HepG2 (cell line): ENCODE data around the gene EMP2. TPM values are rescaled to one million over a fixed set of nuclear protein-coding genes. Genes with fewer than 3 reads are reported as not detected.

Experiments used
- ATAC-seq: fragments of 200-7000 bp; cut with Tn5 transposase; 3 replicates; pipeline ENCODE4 v1.9.1; 2020; ENCODE audit warnings: mild to moderate bottlenecking, moderate library complexity
- BruUV-seq: library from RNA; stranded (reverse); fragments of 400-500 nt; replicated peaks from 2 replicates; lab custom pipeline; 2021; lab: Mats Ljungman, UMichigan
- CTCF ChIA-PET: fragments of 300-600 bp; formaldehyde crosslinking; extraction: SDS; loops from one replicate; lab custom pipeline; 2021; ENCODE audit warnings: low total read pairs, inconsistent platforms, low intra/inter-chr PET ratio; lab: Yijun Ruan, JAX
- POLR2A ChIA-PET: fragments of 350-600 bp; sonication (Branson Sonifier 250); formaldehyde crosslinking; loops from one replicate; lab custom pipeline; 2020; ENCODE audit warnings: antibody characterized with exemption, inconsistent platforms; lab: Yijun Ruan, JAX
- DNase-seq: peaks from one replicate; pipeline ENCODE4 v3.0.0-alpha.2; 2015; ENCODE audit warnings: low spot score
- FAIRE-seq: peaks from 3 replicates; lab custom pipeline; 2011; peaks lifted over from hg19 to GRCh38; lab: Jason Lieb, UNC
- H2AFZ ChIP-seq: one replicate; pipeline ENCODE4 v1.6.1; 2011; ENCODE audit warnings: low read length, inconsistent platforms
- H3K27ac ChIP-seq: fragments of 300-600 bp; 3 replicates; pipeline ENCODE4 v1.8.0; 2011; ENCODE audit warnings: mixed run types, mild to moderate bottlenecking, mixed read lengths, low read length, inconsistent platforms; ENCODE audit not compliant: insufficient read depth; ENCODE audit errors: extremely low read length
- H3K27me3 ChIP-seq, 2 experiments: fragments of 200-600 bp in 1 of 2; 2 replicates in 1 of 2; 3 replicates in 1 of 2; pipeline versions ENCODE4 v1.6.0 to v1.8.0; 2011; ENCODE audit warnings: low read length in 2 of 2, mild to moderate bottlenecking in 2 of 2, moderate library complexity in 2 of 2, inconsistent platforms in 1 of 2; ENCODE audit not compliant: insufficient read depth in 2 of 2, control insufficient read depth in 1 of 2
- H3K36me3 ChIP-seq, 2 experiments: fragments of 200-600 bp in 1 of 2; replicated peaks in 1 of 2; 2 replicates in 1 of 2; 3 replicates in 1 of 2; pipeline versions ENCODE4 v1.5.1 to v1.8.0; 2011; ENCODE audit warnings: low read length in 2 of 2, inconsistent platforms in 1 of 2; ENCODE audit not compliant: insufficient read depth in 2 of 2, control insufficient read depth in 1 of 2
- H3K4me1 ChIP-seq: 2 replicates; pipeline ENCODE4 v1.5.1; 2012; ENCODE audit warnings: low read length, inconsistent platforms; ENCODE audit not compliant: insufficient read depth
- H3K4me2 ChIP-seq: 2 replicates; pipeline ENCODE4 v1.6.0; 2011; ENCODE audit warnings: low read depth, low read length, inconsistent platforms
- H3K4me3 ChIP-seq, 3 experiments: fragments of 200-600 bp in 1 of 3; sonication (generic), shearing (Covaris generic) in 1 of 3; replicated peaks in 1 of 3; 2 replicates each; pipeline ENCODE4 v1.5.1; 2011 to 2016; ENCODE audit warnings: low read length in 3 of 3, inconsistent platforms in 2 of 3, low read depth in 2 of 3, mild to moderate bottlenecking in 2 of 3, control low read depth in 1 of 3, mixed read lengths in 1 of 3; ENCODE audit not compliant: insufficient read depth in 1 of 3
- H3K79me2 ChIP-seq: one replicate; pipeline ENCODE4 v1.6.1; 2011; ENCODE audit warnings: low read length, inconsistent platforms; ENCODE audit not compliant: insufficient read depth
- H3K9ac ChIP-seq: 2 replicates; pipeline ENCODE4 v1.6.0; 2011; ENCODE audit warnings: mild to moderate bottlenecking, low read depth, low read length, inconsistent platforms; ENCODE audit not compliant: insufficient read depth
- H3K9me3 ChIP-seq: 2 replicates; pipeline ENCODE4 v1.5.1; 2012; ENCODE audit warnings: mild to moderate bottlenecking, low read length
- H4K20me1 ChIP-seq: 2 replicates; pipeline ENCODE4 v1.6.0; 2011; ENCODE audit warnings: inconsistent platforms, mild to moderate bottlenecking, low read length, moderate library complexity; ENCODE audit not compliant: insufficient read depth
- CHCHD3 ChIP-seq: sonication (generic); formaldehyde crosslinking; IDR thresholded peaks from 2 replicates; pipeline ENCODE4 v1.8.0; 2022; ENCODE audit warnings: mild to moderate bottlenecking, missing genetic modification reagents, moderate library complexity
- GLI4 ChIP-seq: sonication (generic); formaldehyde crosslinking; IDR thresholded peaks from 2 replicates; pipeline ENCODE4 v1.5.1; 2020; ENCODE audit warnings: missing genetic modification reagents, mild to moderate bottlenecking, moderate library complexity, borderline replicate concordance
- MAFK ChIP-seq, 2 experiments: IDR thresholded peaks in 1 of 2; conservative IDR thresholded peaks in 1 of 2; 2 replicates each; pipeline ENCODE4 v1.6.1; 2011; ENCODE audit warnings: improper control_type of control experiment in 2 of 2, low read length in 2 of 2
- MAZ ChIP-seq, 2 experiments: sonication (generic) in 1 of 2; formaldehyde crosslinking in 1 of 2; IDR thresholded peaks; 2 replicates each; pipeline versions ENCODE4 v1.5.0 to v1.6.1; 2012 to 2020; ENCODE audit warnings: low read depth in 2 of 2, mild to moderate bottlenecking in 2 of 2, borderline replicate concordance in 1 of 2, improper control_type of control experiment in 1 of 2, low read length in 1 of 2, missing genetic modification reagents in 1 of 2, moderate library complexity in 1 of 2
- SMAD1 ChIP-seq: sonication (generic); formaldehyde crosslinking; IDR thresholded peaks from 2 replicates; pipeline ENCODE4 v1.4.0; 2020; ENCODE audit warnings: missing genetic modification reagents, low read depth, mild to moderate bottlenecking, borderline replicate concordance
- ZNF567 ChIP-seq: sonication (generic); formaldehyde crosslinking; IDR thresholded peaks from 2 replicates; pipeline ENCODE4 v1.8.1; 2023; ENCODE audit warnings: mild to moderate bottlenecking, missing genetic modification reagents, borderline replicate concordance
- WGBS: methylation state at CpG from one replicate; pipeline ENCODE4 v1.1.6; 2017; ENCODE audit warnings: low lambda C conversion rate; 5-methylcytosine and 5-hydroxymethylcytosine counted together
- in situ Hi-C: cut with HindIII; loops from 2 replicates; pipeline ENCODE4 v1.10.0; 2017; ENCODE audit warnings: low pct_unique_long_range_greater_than_20kb; ENCODE audit not compliant: extremely low pct_ligation_motif_present
- intact Hi-C: fragments of 100-400 bp; cut with micrococcal nuclease; formaldehyde crosslinking; loops from one replicate; pipeline ENCODE4 v1.10.0; 2022; ENCODE audit not compliant: unreplicated experiment
- polyA plus RNA-seq, 8 experiments: library from polyadenylated mRNA; depleted of rRNA in 3 of 8; stranded (reverse) in 7 of 8; unstranded in 1 of 8; fragments of >200 nt; fragmentation: Illumina TruSeq in 4 of 8; extraction: Trizol in 4 of 8; gene quantifications; 2 replicates each; pipeline versions ENCODE4 v1.2.1 to v1.2.3, GENCODE V29; 2011 to 2016; ENCODE audit warnings: low read depth in 4 of 8, missing spikeins in 1 of 8, mixed read lengths in 1 of 8; ENCODE audit not compliant: insufficient read depth in 1 of 8
- total RNA-seq, 5 experiments: library from RNA; depleted of rRNA; stranded (reverse); fragments of >200 nt; fragmentation: Illumina TruSeq; extraction: Trizol; gene quantifications; 2 replicates each; pipeline ENCODE4 v1.2.3, GENCODE V29; 2016; ENCODE audit warnings: low read depth in 1 of 5
- TF ChIP-seq, protein P1 (sequence below): sonication (generic); formaldehyde crosslinking; IDR thresholded peaks from 2 replicates; pipeline ENCODE4 v1.4.0; 2020; ENCODE audit warnings: missing genetic modification reagents
- TF ChIP-seq, protein P2 (sequence below): sonication (generic); formaldehyde crosslinking; IDR thresholded peaks from 2 replicates; pipeline ENCODE4 v1.8.1; 2022; ENCODE audit warnings: mild to moderate bottlenecking, missing genetic modification reagents

EMP2 gene
- total and polyA plus RNA-seq, 2 of the 13 experiments (the other 11 are each of a cell fraction or from before 2014, with no cell fraction given), result 24.6 to 91.2 TPM

DNA sequence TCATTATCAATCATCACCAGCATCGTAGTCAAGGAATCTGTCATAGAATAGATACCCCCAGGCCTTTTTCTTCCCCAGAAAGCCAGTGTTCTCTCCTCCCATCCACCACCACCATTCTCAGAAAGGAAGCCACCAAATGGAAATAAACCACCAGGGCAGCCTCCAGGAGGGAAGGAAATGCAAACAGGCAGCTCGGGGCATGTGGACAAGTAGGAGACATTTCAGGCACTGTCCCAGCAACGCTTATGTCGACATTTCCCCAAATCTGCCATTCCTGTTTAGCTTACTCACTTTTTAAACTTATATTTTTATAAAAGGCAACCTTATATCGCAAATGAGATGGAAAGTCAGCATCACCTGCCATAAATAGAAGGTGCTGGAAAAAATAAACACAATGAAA lies 15.8 kb downstream of the EMP2 start:
- Histone ChIP-seq H4K20me1 (peaks cover 89% of the 10 kb centered on the region), H3K79me2 (peaks cover 48% of the 10 kb centered on the region), H3K4me2 (no peak overlapping the region), H3K36me3 (peaks cover 0 to 3% of the 10 kb centered on the region in 2 experiments; a peak in 2 of 5 replicates), H3K4me3 (no peak overlapping the region), H3K27me3 (no peaks in the 10 kb centered on the region), H3K27ac (no peak overlapping the region), H2AFZ (no peak overlapping the region), H3K9ac (no peak overlapping the region), H3K4me1 (peaks cover 23% of the 10 kb centered on the region), H3K9me3 (peaks cover 5% of the 10 kb centered on the region; the same call in 1 of the 2 replicates)
- BruUV-seq, result no TSS peak
- DNase-seq (no peak), ATAC-seq (no peak), FAIRE-seq (no peak)
- 96% methylated on average over 5 of the region's 5 CpGs for WGBS
- TF ChIP-seq CHCHD3 (CRISPR knock-in tag) (no peak), ZNF567 (CRISPR knock-in tag) (no peak), MAZ (IDR thresholded peaks at IDR 0.05; ENCODE audit: borderline replicate concordance, low read depth, low read length) (no peak), MAZ (CRISPR knock-in tag; IDR thresholded peaks at IDR 0.05; ENCODE audit: low read depth) (no peak), GLI4 (CRISPR knock-in tag) (no peak), SMAD1 (CRISPR knock-in tag) (no peak), MAFK (conservative IDR thresholded peaks at IDR 0.05 in 1 of 2, IDR thresholded peaks at IDR 0.05 in 1 of 2; ENCODE audit: low read length in 2 of 2) (peak in 1 of 2 experiments; percentile 27; a peak in 1 of 4 replicates)
- TF ChIP-seq, protein P1, sequence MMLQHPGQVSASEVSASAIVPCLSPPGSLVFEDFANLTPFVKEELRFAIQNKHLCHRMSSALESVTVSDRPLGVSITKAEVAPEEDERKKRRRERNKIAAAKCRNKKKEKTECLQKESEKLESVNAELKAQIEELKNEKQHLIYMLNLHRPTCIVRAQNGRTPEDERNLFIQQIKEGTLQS (CRISPR knock-in tag), result no peak
- TF ChIP-seq, protein P2, sequence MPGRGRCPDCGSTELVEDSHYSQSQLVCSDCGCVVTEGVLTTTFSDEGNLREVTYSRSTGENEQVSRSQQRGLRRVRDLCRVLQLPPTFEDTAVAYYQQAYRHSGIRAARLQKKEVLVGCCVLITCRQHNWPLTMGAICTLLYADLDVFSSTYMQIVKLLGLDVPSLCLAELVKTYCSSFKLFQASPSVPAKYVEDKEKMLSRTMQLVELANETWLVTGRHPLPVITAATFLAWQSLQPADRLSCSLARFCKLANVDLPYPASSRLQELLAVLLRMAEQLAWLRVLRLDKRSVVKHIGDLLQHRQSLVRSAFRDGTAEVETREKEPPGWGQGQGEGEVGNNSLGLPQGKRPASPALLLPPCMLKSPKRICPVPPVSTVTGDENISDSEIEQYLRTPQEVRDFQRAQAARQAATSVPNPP (CRISPR knock-in tag), result no peak
- intact Hi-C loops, result loop anchor here (5.0 kb wide), 1 partner anchor 42 kb away; no protein-coding TSS in a partner anchor
- POLR2A ChIA-PET, result interaction anchor here (0.6 to 0.9 kb wide), 3 partner anchors 14 to 180 kb away, joined by 3 to 4 read pairs (median 3); no protein-coding TSS in a partner anchor
- in situ Hi-C loops, result no loop called here
- CTCF ChIA-PET, result no interaction called here
